ENCODE data around the gene SNTG2.

Gene SNTG2

DNA sequence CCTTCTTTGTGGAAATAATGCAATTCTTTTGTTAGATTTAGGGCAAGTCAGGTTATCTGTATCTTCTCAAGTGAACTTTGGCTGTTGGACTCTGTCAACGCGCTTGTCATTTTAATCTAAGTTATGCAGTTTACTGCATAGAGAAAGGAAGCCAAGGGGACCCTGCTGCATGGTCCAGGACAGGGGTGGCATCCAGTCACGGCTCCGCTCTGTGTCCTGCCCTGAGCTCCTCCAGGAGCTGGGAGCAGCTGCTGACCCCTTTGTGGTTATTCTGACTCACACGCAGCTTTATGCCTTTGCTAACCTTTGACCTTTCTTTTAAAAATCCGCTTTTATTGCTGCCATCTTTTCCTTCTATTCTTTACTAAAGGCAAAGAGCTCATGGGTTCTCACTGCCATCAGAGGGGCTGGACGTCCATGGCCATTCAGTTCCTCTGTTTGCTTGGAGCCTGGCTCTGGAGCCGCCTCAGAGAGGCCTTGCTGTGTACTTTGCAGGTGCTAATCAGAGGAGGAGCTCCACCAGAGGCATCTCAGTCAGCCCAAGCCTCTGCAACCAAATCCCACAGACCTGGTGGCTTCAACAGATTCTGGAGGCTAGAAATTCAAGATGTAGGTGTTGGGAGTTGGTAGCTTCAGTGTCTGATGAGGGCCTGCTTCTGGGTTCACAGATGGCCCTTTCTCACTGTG is 39.3 kb downstream of the SNTG2 start:
- TF ChIP-seq, protein P1, sequence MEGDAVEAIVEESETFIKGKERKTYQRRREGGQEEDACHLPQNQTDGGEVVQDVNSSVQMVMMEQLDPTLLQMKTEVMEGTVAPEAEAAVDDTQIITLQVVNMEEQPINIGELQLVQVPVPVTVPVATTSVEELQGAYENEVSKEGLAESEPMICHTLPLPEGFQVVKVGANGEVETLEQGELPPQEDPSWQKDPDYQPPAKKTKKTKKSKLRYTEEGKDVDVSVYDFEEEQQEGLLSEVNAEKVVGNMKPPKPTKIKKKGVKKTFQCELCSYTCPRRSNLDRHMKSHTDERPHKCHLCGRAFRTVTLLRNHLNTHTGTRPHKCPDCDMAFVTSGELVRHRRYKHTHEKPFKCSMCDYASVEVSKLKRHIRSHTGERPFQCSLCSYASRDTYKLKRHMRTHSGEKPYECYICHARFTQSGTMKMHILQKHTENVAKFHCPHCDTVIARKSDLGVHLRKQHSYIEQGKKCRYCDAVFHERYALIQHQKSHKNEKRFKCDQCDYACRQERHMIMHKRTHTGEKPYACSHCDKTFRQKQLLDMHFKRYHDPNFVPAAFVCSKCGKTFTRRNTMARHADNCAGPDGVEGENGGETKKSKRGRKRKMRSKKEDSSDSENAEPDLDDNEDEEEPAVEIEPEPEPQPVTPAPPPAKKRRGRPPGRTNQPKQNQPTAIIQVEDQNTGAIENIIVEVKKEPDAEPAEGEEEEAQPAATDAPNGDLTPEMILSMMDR (conservative IDR thresholded peaks at IDR 0.05; ENCODE audit: low read depth, low read length) = no peak
- H3K4me3 ChIP-seq (ENCODE audit: low read length) = no peak overlapping the region
- DNase-seq (ENCODE audit: low read depth) = no peak

DNA sequence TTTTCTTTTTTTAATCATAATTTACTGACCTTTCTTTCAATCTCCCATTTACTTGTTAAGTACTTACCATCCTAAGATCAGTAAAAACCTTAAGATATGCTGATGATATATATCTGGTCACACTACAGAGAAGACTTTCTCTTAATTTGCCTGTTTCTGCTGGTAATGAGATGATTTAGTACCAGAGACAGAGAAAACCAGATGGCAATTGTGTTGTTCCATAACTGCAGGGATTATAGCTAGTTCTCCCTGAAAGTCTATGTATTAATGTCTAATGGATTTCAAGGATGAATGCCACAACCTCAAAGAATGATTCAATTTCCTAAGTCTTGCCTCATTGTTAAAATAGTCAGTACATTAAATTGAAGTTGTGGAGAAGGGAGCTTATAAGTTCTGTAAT is 40.3 kb downstream of the SNTG2 start:
- no peak for DNase-seq (ENCODE audit: low read depth)
- TF ChIP-seq, protein P1 (conservative IDR thresholded peaks at IDR 0.05; ENCODE audit: low read depth, low read length) = no peak
- no peak overlapping the region for H3K4me3 ChIP-seq (ENCODE audit: low read length)

DNA sequence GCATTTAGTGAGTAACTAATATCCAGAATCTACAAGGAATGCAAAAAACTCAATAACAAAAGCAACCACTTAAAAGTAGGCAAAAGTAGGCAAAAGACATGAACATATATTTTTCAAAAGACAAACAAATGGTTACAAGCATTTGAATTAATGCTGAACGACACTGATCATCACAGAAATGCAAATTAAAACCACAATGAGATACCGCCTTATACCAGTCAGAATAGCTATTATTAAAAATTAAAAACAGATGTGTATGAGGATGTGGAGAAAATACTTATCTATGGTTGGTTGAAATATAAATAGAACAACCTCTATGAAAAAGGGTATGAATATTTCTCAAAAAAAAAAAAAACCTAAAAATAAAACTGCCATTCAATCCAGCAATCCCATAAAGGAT is 51.7 kb downstream of the SNTG2 start:
- DNase-seq (ENCODE audit: low read depth) = no peak
- no peak overlapping the region for H3K4me3 ChIP-seq (ENCODE audit: low read length)
- TF ChIP-seq, protein P1 (conservative IDR thresholded peaks at IDR 0.05; ENCODE audit: low read depth, low read length) = no peak

DNA sequence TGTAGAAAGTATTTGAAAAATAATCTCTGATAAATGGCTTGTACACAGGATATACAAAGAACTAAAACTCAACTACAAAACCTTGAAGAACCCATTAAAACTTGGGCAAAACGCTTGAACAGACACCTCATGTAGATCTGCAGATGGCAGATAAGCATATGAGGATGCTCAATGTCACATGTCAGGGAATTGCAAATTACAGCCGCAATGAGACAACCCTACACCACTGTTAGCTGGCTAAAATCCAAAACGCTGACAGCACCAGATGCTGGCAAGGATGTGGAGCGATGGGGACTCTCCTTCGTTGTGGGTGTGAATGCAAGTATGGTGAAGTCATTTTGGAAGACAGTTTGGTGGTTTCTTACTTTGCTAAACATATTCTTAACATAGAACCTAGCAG is 53.7 kb downstream of the SNTG2 start:
- no peak overlapping the region for H3K4me3 ChIP-seq (ENCODE audit: low read length)
- no peak for DNase-seq (ENCODE audit: low read depth)
- TF ChIP-seq, protein P1 (conservative IDR thresholded peaks at IDR 0.05; ENCODE audit: low read depth, low read length) = no peak

DNA sequence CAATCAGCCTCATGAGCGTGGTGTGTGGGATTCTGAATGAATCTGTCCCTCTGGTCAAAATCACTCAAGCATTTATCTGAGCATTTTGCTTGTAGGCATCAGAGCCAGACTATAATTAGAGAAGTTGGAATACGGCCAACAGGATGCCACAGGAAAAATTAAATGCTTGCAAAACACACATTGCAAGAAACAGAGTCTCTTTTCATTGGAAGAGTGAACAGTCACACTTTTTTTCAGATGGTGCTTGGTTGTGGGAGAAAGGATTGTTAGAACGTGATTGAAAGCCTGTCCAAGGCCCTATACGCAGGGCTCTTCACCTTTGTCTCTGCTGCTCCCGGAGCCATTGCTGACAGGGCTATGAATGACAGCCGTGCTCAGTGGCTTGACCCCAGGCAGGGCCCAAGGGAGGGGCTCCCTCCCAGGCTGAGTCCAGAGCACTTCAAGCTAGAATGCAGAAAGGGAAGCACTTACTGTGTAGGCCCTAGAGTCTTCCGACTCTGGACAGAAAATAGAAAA is 59.8 kb downstream of the SNTG2 start:
- TF ChIP-seq, protein P1 (conservative IDR thresholded peaks at IDR 0.05; ENCODE audit: low read depth, low read length) = no peak
- no peak for DNase-seq (ENCODE audit: low read depth)
- H3K4me3 ChIP-seq (ENCODE audit: low read length) = no peak overlapping the region

DNA sequence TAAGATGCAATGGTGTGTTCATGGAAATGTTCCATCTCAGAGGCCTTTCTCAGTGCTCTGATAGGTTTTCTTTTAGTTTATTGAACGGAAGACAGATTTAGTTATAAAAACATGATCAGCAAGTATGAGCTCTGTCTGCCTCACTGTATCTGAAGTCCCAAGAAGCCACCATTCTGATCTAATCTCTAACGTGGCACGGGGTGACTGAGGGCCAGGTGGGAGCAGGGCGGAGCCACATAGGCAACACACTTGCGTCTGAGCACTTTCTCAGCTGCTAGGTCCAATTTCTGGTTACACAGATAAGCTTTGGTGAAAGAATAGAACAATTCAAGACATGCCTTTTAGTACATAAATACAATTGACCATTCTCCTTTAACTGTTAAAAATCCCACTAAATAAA is 60.4 kb downstream of the SNTG2 start:
- H3K4me3 ChIP-seq (ENCODE audit: low read length) = no peak overlapping the region
- no peak for DNase-seq (ENCODE audit: low read depth)
- TF ChIP-seq, protein P1 (conservative IDR thresholded peaks at IDR 0.05; ENCODE audit: low read depth, low read length) = no peak

DNA sequence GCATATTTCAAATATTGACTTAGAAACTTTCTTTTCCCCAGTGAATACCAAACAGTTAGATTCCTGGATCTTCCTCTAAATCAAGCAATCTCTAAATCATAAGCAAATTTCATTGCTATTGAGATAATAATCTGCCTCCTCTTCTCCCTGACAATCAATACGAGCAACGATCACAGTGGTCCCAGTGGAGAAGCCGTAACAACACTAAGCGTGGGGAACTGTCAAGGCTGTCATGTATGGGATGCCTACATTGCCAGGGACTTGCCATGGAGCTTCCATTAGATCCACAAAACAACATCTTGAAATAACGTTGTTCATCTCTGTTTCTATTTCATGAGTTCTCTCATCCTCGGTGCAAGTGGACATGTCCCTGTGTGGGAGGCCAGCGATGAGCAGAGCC is 61.3 kb downstream of the SNTG2 start:
- TF ChIP-seq, protein P1 (conservative IDR thresholded peaks at IDR 0.05; ENCODE audit: low read depth, low read length) = no peak
- no peak overlapping the region for H3K4me3 ChIP-seq (ENCODE audit: low read length)

More for the DNA sequence above, 61.3 kb downstream of the SNTG2 start:
- DNase-seq (ENCODE audit: low read depth) = no peak

All from retinal pigment epithelial cell (primary cell).